Stimulated activated naive CD8-positive, alpha-beta T cell treated with anti-CD3 and anti-CD28 coated beads, Interleukin-15, amount 100 ng/mL, for 72 hours (primary cell): ENCODE results near the gene TCERG1L.
A peak's percentile ranks its signal among the peaks of the same experiment; 100 is the strongest.

ENCODE experiments used
- ATAC-seq: fragments of 150-1000 bp; cut with Tn5 transposase; 2 replicates; pipeline ENCODE4 v1.10.0; 2021; ENCODE audit warnings: mild to moderate bottlenecking, moderate library complexity
- DNase-seq, 2 donors: peaks; one replicate each; pipeline ENCODE4 v3.0.0; 2021 to 2022
- H3K27ac Mint-ChIP-seq, 2 donors: one replicate each; pipeline ENCODE4 v1.8.0; 2022; ENCODE audit warnings: mild to moderate bottlenecking in 2 of 2, mixed read lengths in 2 of 2, moderate library complexity in 2 of 2
- H3K27me3 Mint-ChIP-seq: one replicate; pipeline ENCODE4 v1.8.0; 2022; ENCODE audit warnings: mixed read lengths
- H3K4me1 Mint-ChIP-seq: one replicate; pipeline ENCODE4 v1.8.0; 2022; ENCODE audit warnings: mild to moderate bottlenecking, mixed read lengths
- H3K4me3 Mint-ChIP-seq, 2 donors: one replicate each; pipeline ENCODE4 v1.8.0; 2022; ENCODE audit warnings: mild to moderate bottlenecking in 2 of 2, mixed read lengths in 2 of 2, moderate library complexity in 1 of 2
- H3K9me3 Mint-ChIP-seq, 2 donors: one replicate each; pipeline ENCODE4 v1.8.0; 2022; ENCODE audit warnings: mixed read lengths in 2 of 2

TCERG1L gene

DNA sequence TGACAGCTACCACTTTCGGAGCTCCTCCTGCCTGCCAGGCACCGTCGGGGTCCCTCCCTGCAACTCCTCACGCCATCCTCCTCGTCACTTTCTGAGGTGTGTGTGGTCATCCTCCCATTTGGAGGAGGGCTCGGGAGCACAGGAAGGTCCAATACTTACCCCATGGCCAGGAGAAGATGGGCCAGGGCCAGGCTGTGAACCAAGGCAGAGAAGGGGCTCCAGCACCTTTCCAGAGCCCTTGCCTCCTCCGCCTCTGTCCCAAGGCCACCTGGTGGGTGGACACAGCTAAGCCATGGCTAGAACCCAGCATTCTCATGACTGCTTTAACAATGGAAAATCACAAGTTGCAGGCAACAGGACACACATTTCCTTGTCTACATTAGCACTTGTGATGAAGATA lies 215.5 kb downstream of the TCERG1L start:
- H3K27me3 Mint-ChIP-seq, result no peaks in the 10 kb centered on the region
- no peaks in the 10 kb centered on the region for H3K9me3 Mint-ChIP-seq
- no peak overlapping the region for H3K27ac Mint-ChIP-seq
- H3K4me1 Mint-ChIP-seq, result no peaks in the 10 kb centered on the region
- no peak overlapping the region for H3K4me3 Mint-ChIP-seq
- DNase-seq (no peak), ATAC-seq (no peak)

- no peak for DNase-seq
- Mint-ChIP-seq H3K4me1 (no peaks in the 10 kb centered on the region), H3K4me3 (no peak overlapping the region), H3K27ac (no peak overlapping the region), H3K27me3 (no peaks in the 10 kb centered on the region), H3K9me3 (no peaks in the 10 kb centered on the region)
- ATAC-seq, result no peak
Measured at GRCh38 chr10:131095313-131095580, 216.3 kb downstream of the TCERG1L start.

- no peak for DNase-seq
- peak; percentile 62 for ATAC-seq
- H3K9me3 Mint-ChIP-seq, result no peaks in the 10 kb centered on the region
- H3K4me1 Mint-ChIP-seq, result no peaks in the 10 kb centered on the region
- H3K27ac Mint-ChIP-seq, result peak overlapping the region; percentile 66 to 96
- H3K4me3 Mint-ChIP-seq, result no peak overlapping the region
- H3K27me3 Mint-ChIP-seq, result no peaks in the 10 kb centered on the region
Measured at GRCh38 chr10:131094527-131095312, 216.8 kb downstream of the TCERG1L start.

DNA sequence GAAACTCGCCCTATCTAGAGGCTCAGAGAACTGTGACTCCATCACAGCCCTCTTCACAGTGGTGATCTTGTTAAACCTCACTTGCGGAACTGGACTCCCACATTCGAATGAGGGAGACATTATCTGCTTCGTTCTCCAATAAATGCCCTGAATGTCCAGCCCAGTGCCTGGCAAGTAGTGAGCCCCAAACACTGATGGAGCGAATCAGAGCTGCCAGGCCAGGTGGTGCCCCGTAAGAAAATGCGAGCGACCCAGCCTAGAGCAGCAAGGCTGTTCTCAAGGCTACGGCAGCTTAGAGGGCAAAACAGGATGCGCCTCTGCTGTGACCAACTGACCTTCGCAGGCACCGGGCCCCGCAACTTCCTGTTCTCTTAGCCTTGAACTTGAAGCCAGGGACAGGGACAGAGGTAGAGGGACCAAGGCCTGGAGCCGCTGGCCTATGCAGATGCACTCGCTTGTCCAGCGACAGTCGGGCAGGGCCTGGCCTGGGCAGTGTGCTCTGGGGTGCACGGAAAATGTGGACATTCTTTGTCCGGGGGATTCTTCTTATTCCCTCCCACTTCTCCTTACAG lies 217.6 kb downstream of the TCERG1L start:
- no peak for ATAC-seq
- no peak overlapping the region for H3K4me3 Mint-ChIP-seq

DNA sequence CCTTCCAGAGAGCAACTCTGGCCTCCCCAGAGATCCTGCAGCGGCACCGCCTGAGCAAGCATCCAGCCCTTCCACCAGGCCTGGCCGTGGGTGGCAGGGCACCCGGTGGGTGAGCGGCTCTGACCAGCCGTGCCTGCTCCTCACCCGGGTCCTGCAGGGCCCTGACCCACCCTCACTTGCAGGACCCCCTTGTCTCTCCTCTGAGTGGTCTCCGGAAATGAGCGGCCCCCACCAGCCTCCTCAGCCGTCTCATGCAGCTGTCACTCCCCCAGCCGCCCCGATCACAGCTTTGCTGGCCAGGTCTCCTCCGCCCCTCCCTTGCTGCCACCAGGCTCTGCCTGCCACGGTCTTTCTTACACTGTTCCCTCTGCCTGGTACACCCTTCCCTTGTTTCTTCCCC lies 218.2 kb downstream of the TCERG1L start:
- no peaks in the 10 kb centered on the region for H3K4me1 Mint-ChIP-seq
- no peak overlapping the region for H3K27ac Mint-ChIP-seq
- no peak overlapping the region for H3K4me3 Mint-ChIP-seq
- H3K27me3 Mint-ChIP-seq, result no peaks in the 10 kb centered on the region
- DNase-seq, result no peak
- peaks cover 0 to 9% of the 10 kb centered on the region in 2 donors for H3K9me3 Mint-ChIP-seq
- ATAC-seq, result peak; percentile 16

More for the DNA sequence above, 217.6 kb downstream of the TCERG1L start:
- H3K27me3 Mint-ChIP-seq, result no peaks in the 10 kb centered on the region
- no peak overlapping the region for H3K27ac Mint-ChIP-seq
- H3K4me1 Mint-ChIP-seq, result no peaks in the 10 kb centered on the region
- DNase-seq, result no peak
- H3K9me3 Mint-ChIP-seq, result peaks cover 0 to 3% of the 10 kb centered on the region in 2 donors

DNA sequence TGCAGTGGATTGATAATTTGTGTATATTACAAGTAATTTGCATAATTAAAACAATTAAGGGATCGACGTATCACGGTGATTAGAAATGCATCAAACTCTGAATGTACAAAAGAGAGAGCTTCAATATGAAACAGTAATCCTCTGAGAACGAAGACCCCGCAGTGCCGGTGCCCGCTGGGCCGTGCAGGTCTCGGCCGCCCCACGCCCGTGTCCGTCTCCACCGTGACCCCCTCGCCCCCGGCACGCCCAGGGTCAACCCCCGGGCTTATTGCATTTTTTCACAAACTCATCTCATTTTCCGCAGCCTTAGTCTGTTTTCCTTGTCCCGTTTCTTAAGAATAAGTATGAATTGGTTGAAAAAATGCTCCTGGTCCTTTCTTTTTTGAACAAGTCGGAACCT lies 218.6 kb downstream of the TCERG1L start:
- Mint-ChIP-seq H3K9me3 (peaks cover 0 to 10% of the 10 kb centered on the region in 2 donors), H3K4me3 (no peak overlapping the region), H3K27ac (no peak overlapping the region), H3K4me1 (no peaks in the 10 kb centered on the region), H3K27me3 (no peaks in the 10 kb centered on the region)
- ATAC-seq (no peak), DNase-seq (no peak)

GRCh38 chr10:131092386-131092785 lies 219.1 kb downstream of the TCERG1L start:
- ATAC-seq (no peak), DNase-seq (no peak)
- Mint-ChIP-seq H3K4me1 (no peaks in the 10 kb centered on the region), H3K27me3 (no peaks in the 10 kb centered on the region), H3K27ac (no peak overlapping the region), H3K9me3 (peaks cover 0 to 10% of the 10 kb centered on the region in 2 donors), H3K4me3 (no peak overlapping the region)

GRCh38 chr10:131091682-131092081 lies 219.8 kb downstream of the TCERG1L start:
- ATAC-seq (no peak), DNase-seq (no peak)
- H3K4me1 Mint-ChIP-seq, result no peaks in the 10 kb centered on the region
- no peak overlapping the region for H3K27ac Mint-ChIP-seq
- H3K27me3 Mint-ChIP-seq, result no peaks in the 10 kb centered on the region
- H3K9me3 Mint-ChIP-seq, result peaks cover 0 to 10% of the 10 kb centered on the region in 2 donors
- H3K4me3 Mint-ChIP-seq, result no peak overlapping the region

DNA sequence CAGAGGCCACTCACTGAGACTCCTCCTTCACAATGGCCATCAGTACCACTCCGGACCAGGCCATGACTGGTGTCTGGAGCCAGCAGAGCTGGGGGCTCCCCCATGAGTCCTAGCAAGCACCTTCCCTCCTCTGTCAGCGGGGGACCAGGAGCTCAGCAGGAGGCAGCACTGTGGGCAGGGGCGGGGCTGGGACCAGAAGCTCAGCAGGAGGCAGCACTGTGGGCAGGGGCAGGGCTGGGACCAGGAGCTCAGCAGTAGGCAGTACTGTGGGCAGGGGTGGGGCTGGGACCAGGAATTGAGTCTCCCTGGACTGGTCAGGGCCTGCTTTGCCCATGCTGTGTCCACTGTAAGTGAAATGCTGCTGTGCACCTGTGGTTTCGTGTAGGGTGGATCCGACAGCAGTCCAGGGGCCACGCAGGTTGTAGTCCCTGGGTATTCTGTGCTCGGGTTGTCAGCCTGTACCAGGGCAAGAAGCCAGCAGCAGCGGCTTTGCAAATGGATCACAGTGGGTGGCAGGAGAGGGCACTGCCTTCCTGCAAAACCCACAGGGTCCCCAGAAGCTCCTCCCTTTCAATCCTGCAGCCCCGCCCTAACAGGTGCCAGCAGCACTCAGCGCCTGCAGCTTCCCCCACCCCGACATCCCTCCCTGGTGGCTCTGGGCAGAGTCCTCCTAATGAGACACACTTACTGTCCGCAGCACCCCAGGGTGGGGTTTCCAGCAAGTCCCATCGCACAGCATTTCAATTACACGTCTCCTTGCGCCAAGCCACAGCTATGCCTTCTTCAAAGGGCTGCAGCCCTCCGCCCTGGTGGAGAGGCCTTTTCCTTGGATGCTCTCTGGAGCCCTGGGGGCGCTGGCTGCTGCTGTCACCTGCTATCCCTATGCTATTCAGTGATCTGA lies 220.5 kb downstream of the TCERG1L start:
- DNase-seq, result no peak
- Mint-ChIP-seq H3K4me3 (no peak overlapping the region), H3K27me3 (no peaks in the 10 kb centered on the region), H3K9me3 (peaks cover 0 to 10% of the 10 kb centered on the region in 2 donors), H3K4me1 (no peaks in the 10 kb centered on the region), H3K27ac (peak overlapping the region in 1 of 2 donors; percentile 55)
- no peak for ATAC-seq

DNA sequence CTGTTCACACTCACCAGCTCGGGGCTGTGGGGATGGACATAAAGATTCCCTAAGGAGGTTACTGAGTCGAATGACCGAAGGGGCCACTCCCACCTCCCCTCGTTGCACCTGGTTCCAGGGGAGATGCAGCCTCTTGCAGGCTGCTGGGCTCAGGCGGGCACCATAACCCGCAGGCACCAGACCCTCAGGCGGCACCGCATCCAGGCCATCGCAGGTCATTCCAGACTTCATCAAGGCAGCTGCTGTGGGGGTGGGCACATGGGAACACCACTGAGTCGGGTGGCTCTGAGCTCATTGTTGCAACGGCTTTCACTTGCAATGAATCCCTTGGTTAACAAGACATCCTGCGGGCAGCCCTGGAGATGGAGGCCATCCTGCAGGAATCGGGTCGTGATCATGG lies 221.7 kb downstream of the TCERG1L start:
- H3K4me3 Mint-ChIP-seq, result no peak overlapping the region
- H3K27me3 Mint-ChIP-seq, result no peaks in the 10 kb centered on the region
- ATAC-seq, result no peak
- DNase-seq, result no peak
- peaks cover 0 to 10% of the 10 kb centered on the region in 2 donors for H3K9me3 Mint-ChIP-seq
- H3K27ac Mint-ChIP-seq, result no peak overlapping the region
- H3K4me1 Mint-ChIP-seq, result peaks cover 10% of the 10 kb centered on the region

DNA sequence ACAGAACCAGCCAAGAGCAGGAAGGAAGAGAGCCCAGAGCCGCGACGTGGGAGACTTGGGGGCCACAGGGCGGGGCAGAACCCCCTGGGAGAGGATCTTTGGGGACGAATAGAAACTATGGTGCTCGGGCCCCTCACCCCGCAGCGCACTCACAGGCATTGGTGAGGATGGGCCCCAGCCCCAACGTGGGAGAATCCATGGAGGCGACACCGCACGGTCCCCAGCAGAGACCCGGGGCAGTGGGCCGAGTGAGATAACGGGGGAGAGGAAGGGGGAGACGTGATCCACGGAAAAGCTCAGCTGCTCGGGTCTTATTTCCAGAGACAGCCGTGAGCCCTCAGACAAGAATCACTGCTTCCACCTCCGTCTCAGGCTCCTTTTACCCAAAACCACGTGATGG lies 222.4 kb downstream of the TCERG1L start:
- ATAC-seq (no peak), DNase-seq (no peak)
- H3K9me3 Mint-ChIP-seq, result peaks cover 0 to 10% of the 10 kb centered on the region in 2 donors
- no peak overlapping the region for H3K27ac Mint-ChIP-seq
- H3K4me3 Mint-ChIP-seq, result no peak overlapping the region
- no peaks in the 10 kb centered on the region for H3K27me3 Mint-ChIP-seq
- H3K4me1 Mint-ChIP-seq, result peaks cover 10% of the 10 kb centered on the region

- peaks cover 0 to 10% of the 10 kb centered on the region in 2 donors for H3K9me3 Mint-ChIP-seq
- no peak overlapping the region for H3K4me3 Mint-ChIP-seq
- H3K27me3 Mint-ChIP-seq, result no peaks in the 10 kb centered on the region
- peaks cover 10% of the 10 kb centered on the region for H3K4me1 Mint-ChIP-seq
- no peak overlapping the region for H3K27ac Mint-ChIP-seq
- DNase-seq, result no peak
- ATAC-seq, result no peak
Measured at GRCh38 chr10:131088619-131089018, 222.9 kb downstream of the TCERG1L start.

DNA sequence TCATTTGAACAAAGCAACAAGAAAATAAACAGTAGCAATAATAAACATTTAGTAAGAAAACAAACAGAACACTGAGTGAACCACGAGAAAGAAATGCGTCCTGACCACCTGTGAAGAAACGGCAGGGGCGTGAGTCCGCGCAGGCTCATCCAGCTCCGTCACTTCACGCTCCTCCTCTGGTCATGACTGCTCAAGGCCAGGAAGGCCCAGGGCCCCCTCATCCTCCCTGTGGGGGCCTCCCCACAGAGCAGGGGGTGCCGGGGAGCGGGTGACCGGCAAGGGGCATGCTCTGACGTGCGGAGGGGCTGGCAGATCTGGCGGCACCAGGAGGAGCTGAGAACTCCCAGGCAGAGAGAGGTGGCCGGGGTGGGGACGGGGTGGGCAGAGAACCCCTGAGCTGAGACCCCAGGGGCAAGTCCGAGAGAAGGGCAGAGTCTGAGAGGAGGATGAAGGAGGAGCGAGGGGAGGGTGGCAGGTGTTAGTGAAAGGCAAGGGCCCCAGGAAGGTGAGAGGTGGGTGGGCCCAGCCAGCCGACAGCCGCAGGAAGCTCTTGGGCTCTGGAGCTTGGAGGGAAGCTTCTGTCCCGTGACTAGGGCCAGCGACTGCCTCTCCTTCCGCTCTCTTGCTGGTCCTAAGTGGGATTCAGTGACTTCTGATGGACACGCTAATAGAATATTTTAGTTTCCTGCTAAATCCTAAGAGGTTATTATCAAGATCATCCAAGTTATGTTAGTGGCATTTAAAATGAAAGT lies 223.9 kb downstream of the TCERG1L start:
- no peak overlapping the region for H3K4me3 Mint-ChIP-seq
- DNase-seq (no peak), ATAC-seq (peak; percentile 12)
- peaks cover 7% of the 10 kb centered on the region for H3K27me3 Mint-ChIP-seq
- H3K9me3 Mint-ChIP-seq, result peaks cover 0 to 10% of the 10 kb centered on the region in 2 donors
- H3K27ac Mint-ChIP-seq, result no peak overlapping the region
- H3K4me1 Mint-ChIP-seq, result peaks cover 17% of the 10 kb centered on the region

GRCh38 chr10:131086511-131086910 lies 225.0 kb downstream of the TCERG1L start:
- ATAC-seq (no peak), DNase-seq (no peak)
- Mint-ChIP-seq H3K27me3 (peaks cover 8% of the 10 kb centered on the region), H3K9me3 (peaks cover 0 to 10% of the 10 kb centered on the region in 2 donors), H3K4me1 (peaks cover 25% of the 10 kb centered on the region), H3K27ac (no peak overlapping the region), H3K4me3 (no peak overlapping the region)

GRCh38 chr10:131086094-131086493 lies 225.4 kb downstream of the TCERG1L start:
- DNase-seq (no peak), ATAC-seq (no peak)
- H3K4me3 Mint-ChIP-seq, result no peak overlapping the region
- H3K27me3 Mint-ChIP-seq, result peaks cover 8% of the 10 kb centered on the region
- H3K9me3 Mint-ChIP-seq, result peaks cover 0 to 10% of the 10 kb centered on the region in 2 donors
- no peak overlapping the region for H3K27ac Mint-ChIP-seq
- H3K4me1 Mint-ChIP-seq, result peaks cover 29% of the 10 kb centered on the region
